ENCODE measurements around the gene TYRO3. TPM values are rescaled to one million over a fixed set of nuclear protein-coding genes. Genes with fewer than 3 reads are reported as not detected.

The TYRO3 gene
- total RNA-seq, 1 donor from 2014 or later, result 28.5 TPM

- DNase-seq (ENCODE audit: low read depth), result no peak
- no peak overlapping the region for H2AFZ ChIP-seq (ENCODE audit: low read depth, low read length)
- no peaks in the 10 kb centered on the region for H4K20me1 ChIP-seq (ENCODE audit: insufficient read depth, low read length)
- no peak for FAIRE-seq
- H3K36me3 ChIP-seq (ENCODE audit: insufficient read depth, low read length), result peaks cover 7% of the 10 kb centered on the region
- H3K4me3 ChIP-seq (ENCODE audit: insufficient read depth, low read depth, low read length), result no peak overlapping the region
- H3K4me1 Mint-ChIP-seq (ENCODE audit: low read depth, unreplicated experiment), result peaks cover 5% of the 10 kb centered on the region
- H3K79me2 ChIP-seq (ENCODE audit: insufficient read depth, low read length), result no peaks in the 10 kb centered on the region
- no peak overlapping the region for H3K4me3 Mint-ChIP-seq (ENCODE audit: unreplicated experiment)
- TF ChIP-seq EZH2 (IDR thresholded peaks at IDR 0.05; ENCODE audit: insufficient read depth, low read length) (no peak), CTCF (IDR thresholded peaks at IDR 0.05; ENCODE audit: insufficient read depth, low read depth, low read length) (no peak)
- H3K4me2 ChIP-seq (ENCODE audit: low read length), result no peak overlapping the region
- no peaks in the 10 kb centered on the region for H3K9me3 ChIP-seq (ENCODE audit: insufficient read depth, low read depth, low read length)
- H3K9me3 Mint-ChIP-seq (ENCODE audit: unreplicated experiment), result no peaks in the 10 kb centered on the region
- H3K36me3 Mint-ChIP-seq (ENCODE audit: low read depth, unreplicated experiment), result peaks cover 17% of the 10 kb centered on the region
- H3K27ac Mint-ChIP-seq (ENCODE audit: unreplicated experiment), result no peak overlapping the region
- no peak overlapping the region for H3K27ac ChIP-seq (ENCODE audit: low read depth, low read length)
- no peaks in the 10 kb centered on the region for H3K4me1 ChIP-seq (ENCODE audit: insufficient read depth, low read length)
- no peak overlapping the region for H3K9ac ChIP-seq (ENCODE audit: low read length)
- no peaks in the 10 kb centered on the region for H3K27me3 Mint-ChIP-seq (ENCODE audit: low read depth, unreplicated experiment)
- H3K27me3 ChIP-seq (ENCODE audit: insufficient read depth, low read length), result no peaks in the 10 kb centered on the region
Observed at GRCh38 chr15:41523097-41523496, 35.9 kb upstream of the TYRO3 start.

GRCh38 chr15:41530363-41530956, 28.6 kb upstream of the TYRO3 start:
- Histone ChIP-seq H3K9ac (ENCODE audit: low read length) (no peak overlapping the region), H2AFZ (ENCODE audit: low read depth, low read length) (no peak overlapping the region), H3K79me2 (ENCODE audit: insufficient read depth, low read length) (no peaks in the 10 kb centered on the region), H4K20me1 (ENCODE audit: insufficient read depth, low read length) (no peaks in the 10 kb centered on the region), H3K27ac (ENCODE audit: low read depth, low read length) (no peak overlapping the region), H3K4me1 (ENCODE audit: insufficient read depth, low read length) (no peaks in the 10 kb centered on the region), H3K4me3 (ENCODE audit: insufficient read depth, low read depth, low read length) (no peak overlapping the region), H3K36me3 (ENCODE audit: insufficient read depth, low read length) (peaks cover 18% of the 10 kb centered on the region), H3K9me3 (ENCODE audit: insufficient read depth, low read depth, low read length) (no peaks in the 10 kb centered on the region), H3K27me3 (ENCODE audit: insufficient read depth, low read length) (no peaks in the 10 kb centered on the region), H3K4me2 (ENCODE audit: low read length) (no peak overlapping the region)
- no peak overlapping the region for H3K4me3 Mint-ChIP-seq (ENCODE audit: unreplicated experiment)
- no peak for FAIRE-seq
- TF ChIP-seq EZH2 (IDR thresholded peaks at IDR 0.05; ENCODE audit: insufficient read depth, low read length) (no peak), CTCF (IDR thresholded peaks at IDR 0.05; ENCODE audit: insufficient read depth, low read depth, low read length) (no peak)
- H3K36me3 Mint-ChIP-seq (ENCODE audit: low read depth, unreplicated experiment), result peaks cover 24% of the 10 kb centered on the region
- DNase-seq (ENCODE audit: low read depth), result no peak
- no peak overlapping the region for H3K27ac Mint-ChIP-seq (ENCODE audit: unreplicated experiment)
- H3K27me3 Mint-ChIP-seq (ENCODE audit: low read depth, unreplicated experiment), result no peaks in the 10 kb centered on the region
- H3K4me1 Mint-ChIP-seq (ENCODE audit: low read depth, unreplicated experiment), result peaks cover 5% of the 10 kb centered on the region
- no peaks in the 10 kb centered on the region for H3K9me3 Mint-ChIP-seq (ENCODE audit: unreplicated experiment)

GRCh38 chr15:41535544-41535943, 23.5 kb upstream of the TYRO3 start:
- TF ChIP-seq CTCF (IDR thresholded peaks at IDR 0.05; ENCODE audit: insufficient read depth, low read depth, low read length) (no peak), EZH2 (IDR thresholded peaks at IDR 0.05; ENCODE audit: insufficient read depth, low read length) (no peak)
- Mint-ChIP-seq H3K27me3 (ENCODE audit: low read depth, unreplicated experiment) (no peaks in the 10 kb centered on the region), H3K27ac (ENCODE audit: unreplicated experiment) (no peak overlapping the region), H3K4me3 (ENCODE audit: unreplicated experiment) (no peak overlapping the region), H3K9me3 (ENCODE audit: unreplicated experiment) (no peaks in the 10 kb centered on the region), H3K36me3 (ENCODE audit: low read depth, unreplicated experiment) (peaks cover 18% of the 10 kb centered on the region), H3K4me1 (ENCODE audit: low read depth, unreplicated experiment) (no peaks in the 10 kb centered on the region)
- Histone ChIP-seq H3K79me2 (ENCODE audit: insufficient read depth, low read length) (no peaks in the 10 kb centered on the region), H3K4me2 (ENCODE audit: low read length) (no peak overlapping the region), H4K20me1 (ENCODE audit: insufficient read depth, low read length) (peaks cover 8% of the 10 kb centered on the region), H3K9me3 (ENCODE audit: insufficient read depth, low read depth, low read length) (no peaks in the 10 kb centered on the region), H3K27me3 (ENCODE audit: insufficient read depth, low read length) (no peaks in the 10 kb centered on the region), H3K27ac (ENCODE audit: low read depth, low read length) (no peak overlapping the region), H3K36me3 (ENCODE audit: insufficient read depth, low read length) (peaks cover 13% of the 10 kb centered on the region), H3K4me3 (ENCODE audit: insufficient read depth, low read depth, low read length) (no peak overlapping the region), H2AFZ (ENCODE audit: low read depth, low read length) (no peak overlapping the region), H3K4me1 (ENCODE audit: insufficient read depth, low read length) (no peaks in the 10 kb centered on the region), H3K9ac (ENCODE audit: low read length) (no peak overlapping the region)
- DNase-seq (ENCODE audit: low read depth), result no peak
- FAIRE-seq, result no peak
